Measurements from ENCODE around the gene ZBTB38. TPM values are rescaled to one million over a fixed set of nuclear protein-coding genes. Genes with fewer than 3 reads are reported as not detected.

ZBTB38 gene
- total RNA-seq, 2 experiments from 2014 or later = 8.4 to 12.4 TPM

GRCh38 chr3:141343865-141344271, 24.4 kb upstream of the ZBTB38 start:
- POLR2A ChIA-PET = interaction anchor here (1.1 kb wide), 1 partner anchor 23 kb away, joined by 3 read pairs; no protein-coding TSS in a partner anchor
- Histone ChIP-seq H4K20me1 (ENCODE audit: insufficient read depth, low read length) (no peaks in the 10 kb centered on the region), H3K79me2 (ENCODE audit: insufficient read depth, low read depth, low read length) (no peaks in the 10 kb centered on the region), H2AFZ (ENCODE audit: low read length) (no peak overlapping the region), H3K27ac (ENCODE audit: low read depth, low read length, poor library complexity, severe bottlenecking) (no peak overlapping the region), H3K4me1 (ENCODE audit: insufficient read depth, low read length, poor library complexity, severe bottlenecking) (no peaks in the 10 kb centered on the region), H3K9me3 (ENCODE audit: low read length) (no peaks in the 10 kb centered on the region), H3K36me3 (ENCODE audit: insufficient read depth, low read length) (no peaks in the 10 kb centered on the region), H3K9me2 (ENCODE audit: insufficient read depth, low read length) (no peaks in the 10 kb centered on the region), H3K4me2 (ENCODE audit: low read length) (no peak overlapping the region), H3K4me3 (ENCODE audit: low read depth, low read length, poor library complexity, severe bottlenecking) (no peak overlapping the region)
- intact Hi-C loops (cut with micrococcal nuclease; ENCODE audit: unreplicated experiment) = no loop called here
- CTCF ChIA-PET (ENCODE audit: unreplicated experiment) = no interaction called here
- no TSS peak for BruUV-seq (replicated peaks)
- TF ChIP-seq EZH2phosphoT487 (IDR thresholded peaks at IDR 0.05; ENCODE audit: borderline replicate concordance, low read depth, low read length) = no peak
- TF ChIP-seq, protein P1, sequence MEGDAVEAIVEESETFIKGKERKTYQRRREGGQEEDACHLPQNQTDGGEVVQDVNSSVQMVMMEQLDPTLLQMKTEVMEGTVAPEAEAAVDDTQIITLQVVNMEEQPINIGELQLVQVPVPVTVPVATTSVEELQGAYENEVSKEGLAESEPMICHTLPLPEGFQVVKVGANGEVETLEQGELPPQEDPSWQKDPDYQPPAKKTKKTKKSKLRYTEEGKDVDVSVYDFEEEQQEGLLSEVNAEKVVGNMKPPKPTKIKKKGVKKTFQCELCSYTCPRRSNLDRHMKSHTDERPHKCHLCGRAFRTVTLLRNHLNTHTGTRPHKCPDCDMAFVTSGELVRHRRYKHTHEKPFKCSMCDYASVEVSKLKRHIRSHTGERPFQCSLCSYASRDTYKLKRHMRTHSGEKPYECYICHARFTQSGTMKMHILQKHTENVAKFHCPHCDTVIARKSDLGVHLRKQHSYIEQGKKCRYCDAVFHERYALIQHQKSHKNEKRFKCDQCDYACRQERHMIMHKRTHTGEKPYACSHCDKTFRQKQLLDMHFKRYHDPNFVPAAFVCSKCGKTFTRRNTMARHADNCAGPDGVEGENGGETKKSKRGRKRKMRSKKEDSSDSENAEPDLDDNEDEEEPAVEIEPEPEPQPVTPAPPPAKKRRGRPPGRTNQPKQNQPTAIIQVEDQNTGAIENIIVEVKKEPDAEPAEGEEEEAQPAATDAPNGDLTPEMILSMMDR (conservative IDR thresholded peaks at IDR 0.05; ENCODE audit: low read length) = no peak
- no peak for DNase-seq (ENCODE audit: low spot score)

DNA sequence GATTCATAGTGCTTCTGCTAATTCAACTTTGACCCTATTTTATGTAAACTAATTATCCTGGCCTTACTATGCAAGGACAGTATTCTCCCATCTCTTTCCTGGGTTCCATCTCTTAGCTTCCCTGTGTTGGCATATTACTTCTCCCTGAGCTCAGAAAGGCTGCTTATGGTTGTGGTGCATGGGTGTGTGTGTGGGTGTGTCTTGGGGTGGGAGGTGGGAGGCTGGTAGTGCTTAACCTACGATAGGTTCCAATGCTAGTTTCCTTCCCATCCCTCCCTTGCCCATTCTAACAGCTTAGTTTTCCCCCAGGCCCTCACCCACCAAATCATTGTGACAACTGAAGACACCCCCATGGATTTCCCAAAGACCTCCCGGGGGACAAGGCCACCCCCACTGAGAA, 22.8 kb upstream of the ZBTB38 start:
- H2AFZ ChIP-seq (ENCODE audit: low read length) = no peak overlapping the region
- H3K9me3 ChIP-seq (ENCODE audit: low read length) = no peaks in the 10 kb centered on the region
- no TSS peak for BruUV-seq (replicated peaks)
- H3K79me2 ChIP-seq (ENCODE audit: insufficient read depth, low read depth, low read length) = no peaks in the 10 kb centered on the region
- POLR2A ChIA-PET = interaction anchor here (0.7 kb wide), 1 partner anchor 232 kb away, joined by 3 read pairs; no protein-coding TSS in a partner anchor
- H3K4me1 ChIP-seq (ENCODE audit: insufficient read depth, low read length, poor library complexity, severe bottlenecking) = no peaks in the 10 kb centered on the region
- CTCF ChIA-PET (ENCODE audit: unreplicated experiment) = interaction anchor here (0.6 kb wide), 1 partner anchor 8 kb away, joined by 4 read pairs; no protein-coding TSS in a partner anchor
- intact Hi-C loops (cut with micrococcal nuclease; ENCODE audit: unreplicated experiment) = no loop called here
- H3K4me2 ChIP-seq (ENCODE audit: low read length) = no peak overlapping the region
- H3K9me2 ChIP-seq (ENCODE audit: insufficient read depth, low read length) = no peaks in the 10 kb centered on the region
- no peak for DNase-seq (ENCODE audit: low spot score)
- TF ChIP-seq EZH2phosphoT487 (IDR thresholded peaks at IDR 0.05; ENCODE audit: borderline replicate concordance, low read depth, low read length) = no peak
- TF ChIP-seq, protein P1 (conservative IDR thresholded peaks at IDR 0.05; ENCODE audit: low read length) = no peak
- H3K4me3 ChIP-seq (ENCODE audit: low read depth, low read length, poor library complexity, severe bottlenecking) = no peak overlapping the region
- H4K20me1 ChIP-seq (ENCODE audit: insufficient read depth, low read length) = no peaks in the 10 kb centered on the region
- no peaks in the 10 kb centered on the region for H3K36me3 ChIP-seq (ENCODE audit: insufficient read depth, low read length)
- no peak overlapping the region for H3K27ac ChIP-seq (ENCODE audit: low read depth, low read length, poor library complexity, severe bottlenecking)

DNA sequence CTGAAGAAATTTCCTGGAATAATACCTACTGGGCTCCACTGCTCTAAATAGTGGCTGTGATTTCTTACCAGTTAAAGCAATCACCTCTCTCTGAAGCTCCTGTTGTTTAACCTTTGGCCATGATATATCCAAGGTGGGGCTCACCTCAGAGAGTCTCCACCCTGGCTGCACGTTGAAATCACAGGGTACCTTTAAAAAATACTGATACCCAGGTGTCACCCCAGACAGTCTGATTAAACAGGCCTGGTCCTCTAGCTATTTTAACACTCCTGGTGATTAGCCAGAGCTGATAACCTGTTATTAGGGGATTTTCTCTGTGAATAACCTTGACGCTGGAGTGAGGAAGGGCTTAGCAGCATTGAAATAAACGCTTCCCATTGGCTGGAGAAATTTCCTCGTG, 22.3 kb upstream of the ZBTB38 start:
- Histone ChIP-seq H3K4me3 (ENCODE audit: low read depth, low read length, poor library complexity, severe bottlenecking) (no peak overlapping the region), H3K79me2 (ENCODE audit: insufficient read depth, low read depth, low read length) (no peaks in the 10 kb centered on the region), H3K27ac (ENCODE audit: low read depth, low read length, poor library complexity, severe bottlenecking) (no peak overlapping the region), H4K20me1 (ENCODE audit: insufficient read depth, low read length) (no peaks in the 10 kb centered on the region), H3K9me2 (ENCODE audit: insufficient read depth, low read length) (no peaks in the 10 kb centered on the region), H3K36me3 (ENCODE audit: insufficient read depth, low read length) (no peaks in the 10 kb centered on the region), H3K4me1 (ENCODE audit: insufficient read depth, low read length, poor library complexity, severe bottlenecking) (no peaks in the 10 kb centered on the region), H2AFZ (ENCODE audit: low read length) (peak overlapping the region; percentile 12; the same call in 1 of the 2 replicates), H3K9me3 (ENCODE audit: low read length) (no peaks in the 10 kb centered on the region), H3K4me2 (ENCODE audit: low read length) (no peak overlapping the region)
- CTCF ChIA-PET (ENCODE audit: unreplicated experiment) = no interaction called here
- TF ChIP-seq, protein P1 (conservative IDR thresholded peaks at IDR 0.05; ENCODE audit: low read length) = no peak
- no peak for TF ChIP-seq EZH2phosphoT487 (IDR thresholded peaks at IDR 0.05; ENCODE audit: borderline replicate concordance, low read depth, low read length)
- intact Hi-C loops (cut with micrococcal nuclease; ENCODE audit: unreplicated experiment) = no loop called here
- POLR2A ChIA-PET = no interaction called here
- no peak for DNase-seq (ENCODE audit: low spot score)
- no TSS peak for BruUV-seq (replicated peaks)

Measured in OCI-LY7 (cell line).